OCI-LY1 (cell line): Measurements from ENCODE around the gene ASB6.

Experiments
- H2AFZ ChIP-seq: fragments of 200-600 bp; sonication (generic), shearing (Covaris generic); 2 replicates; pipeline ENCODE4 v1.6.0; 2014; ENCODE audit warnings: antibody characterized with exemption, mild to moderate bottlenecking, low read length
- H3F3A ChIP-seq: fragments of 200-600 bp; sonication (generic), shearing (Covaris generic); 2 replicates; pipeline ENCODE4 v1.6.0; 2014; ENCODE audit warnings: mild to moderate bottlenecking, antibody characterized with exemption, low read length, moderate library complexity; ENCODE audit not compliant: insufficient read depth
- H3K27ac ChIP-seq: fragments of 200-600 bp; sonication (generic); 2 replicates; pipeline ENCODE4 v1.5.1; 2014; ENCODE audit warnings: low read length, mixed run types, mild to moderate bottlenecking, low read depth; ENCODE audit not compliant: poor library complexity, severe bottlenecking
- H3K27me3 ChIP-seq: fragments of 200-600 bp; sonication (generic); 2 replicates; pipeline ENCODE4 v1.6.0; 2014; ENCODE audit warnings: antibody characterized with exemption, mild to moderate bottlenecking, low read length, moderate library complexity; ENCODE audit not compliant: insufficient read depth
- H3K36me3 ChIP-seq: fragments of 200-600 bp; sonication (generic); 2 replicates; pipeline ENCODE4 v1.6.1; 2014; ENCODE audit warnings: mild to moderate bottlenecking, antibody characterized with exemption, low read length, moderate library complexity, mixed read lengths; ENCODE audit not compliant: insufficient read depth
- H3K4me1 ChIP-seq: fragments of 200-600 bp; sonication (generic); 2 replicates; pipeline ENCODE4 v1.5.1; 2014; ENCODE audit warnings: mild to moderate bottlenecking, low read length, moderate library complexity; ENCODE audit not compliant: insufficient read depth, severe bottlenecking
- H3K4me2 ChIP-seq: fragments of 200-600 bp; sonication (generic), shearing (Covaris generic); 2 replicates; pipeline ENCODE4 v1.6.1; 2014; ENCODE audit warnings: low read length
- H3K4me3 ChIP-seq: fragments of 200-600 bp; sonication (generic); 2 replicates; pipeline ENCODE4 v1.5.1; 2014; ENCODE audit warnings: low read length, low read depth, mild to moderate bottlenecking, mixed read lengths; ENCODE audit not compliant: poor library complexity, severe bottlenecking
- H3K79me2 ChIP-seq: fragments of 200-600 bp; shearing (Covaris generic); 2 replicates; pipeline ENCODE4 v1.6.1; 2016; ENCODE audit warnings: mixed run types, low read length, mixed read lengths; ENCODE audit not compliant: insufficient read depth
- H3K9ac ChIP-seq: fragments of 200-600 bp; sonication (generic), shearing (Covaris generic); 2 replicates; pipeline ENCODE4 v1.6.1; 2014; ENCODE audit warnings: mild to moderate bottlenecking, low read length, mixed read lengths
- H3K9me2 ChIP-seq: fragments of 200-600 bp; sonication (generic), shearing (Covaris generic); 2 replicates; pipeline ENCODE4 v1.6.1; 2014; ENCODE audit warnings: low read depth, mild to moderate bottlenecking, low read length, mixed read lengths
- H3K9me3 ChIP-seq: fragments of 200-600 bp; shearing (Covaris generic); 2 replicates; pipeline ENCODE4 v1.6.1; 2014; ENCODE audit warnings: low read length, mixed read lengths
- H4K20me1 ChIP-seq: fragments of 200-600 bp; sonication (generic), shearing (Covaris generic); 2 replicates; pipeline ENCODE4 v1.6.0; 2016; ENCODE audit warnings: mild to moderate bottlenecking, low read length; ENCODE audit not compliant: insufficient read depth
- EZH2 ChIP-seq: fragments of 200-600 bp; sonication (generic), shearing (Covaris generic); IDR thresholded peaks from 2 replicates; pipeline ENCODE4 v1.8.0; 2017; ENCODE audit warnings: borderline replicate concordance, mixed run types, mild to moderate bottlenecking, antibody characterized with exemption, low read length, moderate library complexity, mixed read lengths
- TF ChIP-seq, protein P1 (sequence below): fragments of 200-600 bp; sonication (generic), shearing (Covaris generic); IDR thresholded peaks from 2 replicates; pipeline ENCODE4 v1.5.1; 2017; ENCODE audit warnings: mild to moderate bottlenecking, antibody characterized with exemption, low read length, moderate library complexity, mixed read lengths

The ASB6 gene

DNA sequence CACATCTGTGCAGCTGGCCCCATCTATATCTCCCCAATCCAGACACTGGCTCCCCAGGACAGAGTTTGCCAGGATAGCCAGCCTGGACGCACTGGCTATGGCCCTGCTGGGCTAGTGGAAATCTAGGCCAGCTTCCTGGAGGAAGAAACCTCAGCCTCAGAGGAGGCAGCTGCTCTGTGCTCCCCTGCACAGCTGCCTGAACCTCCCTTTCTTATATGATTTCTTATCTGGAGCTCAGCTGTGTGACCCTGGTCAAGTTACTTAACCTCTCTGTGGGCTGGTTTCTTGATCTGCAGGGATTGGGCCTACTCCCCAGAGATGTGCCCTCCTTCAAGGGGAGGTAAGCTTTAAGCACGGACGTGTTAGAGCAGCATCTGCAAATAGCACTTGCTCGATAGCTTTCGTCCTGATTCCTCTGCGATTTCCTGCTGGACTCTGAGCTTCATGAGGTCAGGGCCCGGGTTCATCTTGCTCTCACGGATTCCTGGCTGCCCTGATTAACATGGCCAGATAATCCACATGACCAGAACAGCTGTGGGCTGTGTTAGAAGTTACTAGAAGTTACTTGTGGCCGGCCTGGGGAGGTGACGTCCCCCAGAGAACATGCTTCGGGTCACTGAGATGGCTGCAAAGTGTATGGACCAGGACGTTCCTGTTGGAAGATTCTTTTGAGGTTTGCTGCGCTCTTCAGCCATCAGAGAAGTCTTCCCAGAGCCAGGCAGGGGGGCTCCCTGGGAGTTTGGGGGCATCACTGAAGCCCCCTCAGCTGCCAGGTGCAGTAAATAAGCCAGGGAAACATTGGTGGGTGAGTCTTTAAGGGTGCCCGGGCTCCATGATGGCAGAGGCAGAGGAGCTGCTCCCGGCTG, 35.6 kb downstream of the ASB6 start:
- Histone ChIP-seq H3K9ac (no peak overlapping the region), H3K4me1 (peaks cover 6% of the 10 kb centered on the region), H3K79me2 (no peaks in the 10 kb centered on the region), H3K36me3 (no peaks in the 10 kb centered on the region), H3K9me2 (no peaks in the 10 kb centered on the region), H3K27me3 (peaks cover 5% of the 10 kb centered on the region; the same call in 1 of the 2 replicates), H3K4me2 (no peak overlapping the region), H3K27ac (no peak overlapping the region), H3K4me3 (no peak overlapping the region), H3K9me3 (no peaks in the 10 kb centered on the region), H4K20me1 (no peaks in the 10 kb centered on the region), H2AFZ (no peak overlapping the region), H3F3A (no peaks in the 10 kb centered on the region)
- no peak for TF ChIP-seq EZH2

DNA sequence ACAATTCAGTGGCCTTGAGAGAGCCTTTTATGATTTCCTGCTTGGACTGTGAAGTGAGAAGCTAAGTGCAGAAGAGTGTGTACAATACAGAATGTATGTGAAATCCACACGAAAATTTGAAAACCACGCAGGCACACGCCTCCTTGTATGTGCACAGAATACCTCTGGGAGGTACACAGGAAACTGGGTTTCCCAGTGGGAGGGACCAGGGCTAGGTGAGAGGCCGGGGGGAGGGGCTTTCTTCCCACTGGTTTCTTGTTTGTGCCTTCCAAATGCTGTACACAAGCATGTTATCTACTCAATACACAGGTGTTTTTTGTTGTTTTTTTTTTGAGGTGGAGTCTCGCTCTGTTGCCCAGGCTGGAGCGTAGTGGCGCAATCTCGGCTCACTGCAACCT, 37.2 kb downstream of the ASB6 start:
- H3F3A ChIP-seq = no peaks in the 10 kb centered on the region
- peaks cover 5% of the 10 kb centered on the region; the same call in 1 of the 2 replicates for H3K27me3 ChIP-seq
- H2AFZ ChIP-seq = no peak overlapping the region
- no peak overlapping the region for H3K27ac ChIP-seq
- no peaks in the 10 kb centered on the region for H3K79me2 ChIP-seq
- no peaks in the 10 kb centered on the region for H4K20me1 ChIP-seq
- no peak overlapping the region for H3K9ac ChIP-seq
- H3K4me1 ChIP-seq = no peaks in the 10 kb centered on the region
- TF ChIP-seq, protein P1, sequence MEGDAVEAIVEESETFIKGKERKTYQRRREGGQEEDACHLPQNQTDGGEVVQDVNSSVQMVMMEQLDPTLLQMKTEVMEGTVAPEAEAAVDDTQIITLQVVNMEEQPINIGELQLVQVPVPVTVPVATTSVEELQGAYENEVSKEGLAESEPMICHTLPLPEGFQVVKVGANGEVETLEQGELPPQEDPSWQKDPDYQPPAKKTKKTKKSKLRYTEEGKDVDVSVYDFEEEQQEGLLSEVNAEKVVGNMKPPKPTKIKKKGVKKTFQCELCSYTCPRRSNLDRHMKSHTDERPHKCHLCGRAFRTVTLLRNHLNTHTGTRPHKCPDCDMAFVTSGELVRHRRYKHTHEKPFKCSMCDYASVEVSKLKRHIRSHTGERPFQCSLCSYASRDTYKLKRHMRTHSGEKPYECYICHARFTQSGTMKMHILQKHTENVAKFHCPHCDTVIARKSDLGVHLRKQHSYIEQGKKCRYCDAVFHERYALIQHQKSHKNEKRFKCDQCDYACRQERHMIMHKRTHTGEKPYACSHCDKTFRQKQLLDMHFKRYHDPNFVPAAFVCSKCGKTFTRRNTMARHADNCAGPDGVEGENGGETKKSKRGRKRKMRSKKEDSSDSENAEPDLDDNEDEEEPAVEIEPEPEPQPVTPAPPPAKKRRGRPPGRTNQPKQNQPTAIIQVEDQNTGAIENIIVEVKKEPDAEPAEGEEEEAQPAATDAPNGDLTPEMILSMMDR = no peak
- TF ChIP-seq EZH2 = no peak
- H3K9me3 ChIP-seq = no peaks in the 10 kb centered on the region
- no peaks in the 10 kb centered on the region for H3K9me2 ChIP-seq
- no peak overlapping the region for H3K4me2 ChIP-seq
- H3K36me3 ChIP-seq = no peaks in the 10 kb centered on the region
- no peak overlapping the region for H3K4me3 ChIP-seq

DNA sequence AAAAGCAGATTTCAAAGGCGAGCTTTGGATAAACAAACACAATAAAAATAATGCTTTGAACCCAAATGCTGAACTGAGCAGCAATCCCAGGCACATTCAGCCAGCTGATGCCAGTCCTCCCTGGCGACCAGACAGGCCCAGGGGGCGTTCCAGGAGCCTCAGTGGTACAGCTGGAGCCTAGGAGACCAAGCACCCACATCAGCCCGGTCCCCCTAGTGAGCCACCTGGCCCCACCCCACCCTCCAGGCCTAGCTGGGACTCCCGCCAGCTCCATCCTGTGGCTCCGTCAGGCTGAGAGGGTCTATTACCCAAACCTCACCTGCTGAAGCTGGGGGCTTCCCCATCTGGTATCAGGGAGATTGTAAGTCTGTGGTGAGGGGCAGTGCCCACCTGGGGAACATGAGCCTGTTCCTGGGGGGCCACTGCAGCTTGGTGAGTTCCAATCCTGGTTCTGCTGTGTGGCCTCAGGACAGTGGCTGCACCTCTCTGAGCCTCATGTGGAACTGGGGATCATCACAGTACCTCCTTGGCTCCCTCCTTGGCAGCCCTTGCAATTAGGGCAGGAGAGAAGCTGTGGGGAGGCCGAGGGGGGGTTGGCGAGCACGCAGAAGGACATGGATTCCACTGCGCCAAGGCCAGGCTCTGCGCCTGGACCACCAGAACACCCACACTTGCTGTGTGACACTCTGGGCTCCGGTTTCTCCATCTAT, 37.7 kb downstream of the ASB6 start:
- no peaks in the 10 kb centered on the region for H3K36me3 ChIP-seq
- TF ChIP-seq EZH2 = no peak
- TF ChIP-seq, protein P1 = no peak
- no peak overlapping the region for H3K27ac ChIP-seq
- peaks cover 9% of the 10 kb centered on the region; the same call in 1 of the 2 replicates for H3K27me3 ChIP-seq
- H4K20me1 ChIP-seq = no peaks in the 10 kb centered on the region
- H3F3A ChIP-seq = no peaks in the 10 kb centered on the region
- H3K9me3 ChIP-seq = no peaks in the 10 kb centered on the region
- H3K9ac ChIP-seq = no peak overlapping the region
- no peaks in the 10 kb centered on the region for H3K4me1 ChIP-seq
- H3K4me3 ChIP-seq = no peak overlapping the region
- H3K9me2 ChIP-seq = no peaks in the 10 kb centered on the region
- no peaks in the 10 kb centered on the region for H3K79me2 ChIP-seq
- H2AFZ ChIP-seq = no peak overlapping the region
- no peak overlapping the region for H3K4me2 ChIP-seq
